ENCODE data around the gene IPP. TPM values are rescaled to one million over a fixed set of nuclear protein-coding genes. Genes with fewer than 3 reads are reported as not detected.
A peak's percentile ranks its signal among the peaks of the same experiment; 100 is the strongest.
"Not testable (repeated sequence)": the region's sequence is repeated elsewhere in the genome, so short reads cannot be mapped to it uniquely, and the experiment has no call there.

Gene IPP
- total RNA-seq, 2 experiments from 2014 or later, result 14.5 to 14.7 TPM

GRCh38 chr1:45686288-45687013, 64.0 kb downstream of the IPP start, which contains the start of gene GPBP1L1:
Gene GPBP1L1 (minus strand): TSS chr1:45686533. CDS start chr1:45659087, 27,446 bp downstream.
- peak within 1 kb of the TSS; percentile 100 for H3K27ac Mint-ChIP-seq
- peaks cover 40% of the 10 kb centered on the region for H3K36me3 Mint-ChIP-seq (ENCODE audit: low read depth)
- no peaks in the 10 kb centered on the region for H3K27me3 Mint-ChIP-seq
- peak within 1 kb of the TSS; percentile 100 for H3K4me3 Mint-ChIP-seq
- no peaks in the 10 kb centered on the region for H3K9me3 Mint-ChIP-seq
- DNase-seq, result peak; percentile 98
- H3K4me1 Mint-ChIP-seq, result peaks cover 55% of the 10 kb centered on the region
- ChIA-PET POLR2A (interaction anchor here (0.5 to 2.8 kb wide), 43 partner anchors 9 to 965 kb away, joined by 3 to 43 read pairs (median 4); partner anchors contain the start of genes AKR1A1, CCDC163, EIF2B3 and IPP), CTCF (interaction anchor here (0.6 to 1.4 kb wide), 10 partner anchors 16 to 899 kb away, joined by 3 to 5 read pairs (median 3); no protein-coding TSS in a partner anchor)

- Mint-ChIP-seq H3K36me3 (ENCODE audit: low read depth) (peaks cover 39% of the 10 kb centered on the region), H3K9me3 (no peaks in the 10 kb centered on the region), H3K4me3 (peak overlapping the region; percentile 100), H3K27ac (peak overlapping the region; percentile 100), H3K27me3 (no peaks in the 10 kb centered on the region), H3K4me1 (peaks cover 56% of the 10 kb centered on the region)
- ChIA-PET CTCF (interaction anchor here (0.6 to 1.4 kb wide), 11 partner anchors 16 to 384 kb away, joined by 3 to 5 read pairs (median 3); partner anchors contain the start of gene IPP), POLR2A (interaction anchor here (0.5 to 2.8 kb wide), 37 partner anchors 8 to 964 kb away, joined by 3 to 43 read pairs (median 4); partner anchors contain the start of genes AKR1A1, CCDC163, EIF2B3 and IPP)
- peak; percentile 63 for DNase-seq
Measured at GRCh38 chr1:45686015-45686287, 64.5 kb downstream of the IPP start.

GRCh38 chr1:45685308-45686014, 65.0 kb downstream of the IPP start:
- Mint-ChIP-seq H3K27me3 (no peaks in the 10 kb centered on the region), H3K36me3 (ENCODE audit: low read depth) (peaks cover 38% of the 10 kb centered on the region), H3K4me3 (peak overlapping the region; percentile 100), H3K4me1 (peaks cover 57% of the 10 kb centered on the region), H3K9me3 (no peaks in the 10 kb centered on the region), H3K27ac (peak overlapping the region; percentile 100)
- DNase-seq, result no peak
- CTCF ChIA-PET, result interaction anchor here (0.7 to 1.4 kb wide), 9 partner anchors 15 to 383 kb away, joined by 3 to 5 read pairs (median 3); partner anchors contain the start of gene IPP
- POLR2A ChIA-PET, result interaction anchor here (0.7 to 2.8 kb wide), 34 partner anchors 8 to 964 kb away, joined by 3 to 43 read pairs (median 4); partner anchors contain the start of genes AKR1A1, CCDC163, EIF2B3 and IPP

DNA sequence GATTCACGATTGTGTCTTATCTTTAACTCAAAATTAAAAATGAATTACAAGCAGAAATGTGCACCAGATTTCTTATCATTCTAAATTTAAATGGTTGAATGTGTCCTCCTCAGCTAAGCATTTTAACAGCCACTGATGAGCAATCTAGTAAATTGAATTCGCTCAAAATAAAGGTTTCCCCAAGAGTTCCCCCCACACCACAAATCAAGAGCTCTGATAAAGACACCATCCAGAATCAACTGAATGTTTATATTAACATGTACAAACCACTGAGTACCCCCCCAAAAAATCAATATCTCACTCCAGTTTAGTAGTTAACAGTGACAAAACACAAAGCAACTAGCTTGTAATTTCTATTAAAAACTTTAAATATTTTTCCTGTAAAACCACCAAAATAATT, 66.1 kb downstream of the IPP start:
- ChIA-PET CTCF (no interaction called here), POLR2A (interaction anchor here (0.9 to 2.8 kb wide), 4 partner anchors 11 to 163 kb away, joined by 4 to 14 read pairs (median 5); partner anchors contain the start of genes IPP and PRDX1)
- no peak overlapping the region for H3K27ac Mint-ChIP-seq
- peaks cover 50% of the 10 kb centered on the region for H3K4me1 Mint-ChIP-seq
- no peak for DNase-seq
- peak overlapping the region; percentile 37 for H3K4me3 Mint-ChIP-seq
- peaks cover 32% of the 10 kb centered on the region for H3K36me3 Mint-ChIP-seq (ENCODE audit: low read depth)
- H3K27me3 Mint-ChIP-seq, result no peaks in the 10 kb centered on the region
- H3K9me3 Mint-ChIP-seq, result no peaks in the 10 kb centered on the region

- Mint-ChIP-seq H3K4me3 (no peak overlapping the region), H3K9me3 (no peaks in the 10 kb centered on the region), H3K36me3 (ENCODE audit: low read depth) (peaks cover 28% of the 10 kb centered on the region), H3K27ac (no peak overlapping the region), H3K4me1 (peaks cover 44% of the 10 kb centered on the region), H3K27me3 (no peaks in the 10 kb centered on the region)
- ChIA-PET CTCF (no interaction called here), POLR2A (interaction anchor here (1.5 to 1.8 kb wide), 2 partner anchors 99 to 161 kb away, joined by 4 to 6 read pairs; partner anchors contain the start of genes NASP and PRDX1)
- no peak for DNase-seq
Measured at GRCh38 chr1:45682942-45683341, 67.5 kb downstream of the IPP start.

DNA sequence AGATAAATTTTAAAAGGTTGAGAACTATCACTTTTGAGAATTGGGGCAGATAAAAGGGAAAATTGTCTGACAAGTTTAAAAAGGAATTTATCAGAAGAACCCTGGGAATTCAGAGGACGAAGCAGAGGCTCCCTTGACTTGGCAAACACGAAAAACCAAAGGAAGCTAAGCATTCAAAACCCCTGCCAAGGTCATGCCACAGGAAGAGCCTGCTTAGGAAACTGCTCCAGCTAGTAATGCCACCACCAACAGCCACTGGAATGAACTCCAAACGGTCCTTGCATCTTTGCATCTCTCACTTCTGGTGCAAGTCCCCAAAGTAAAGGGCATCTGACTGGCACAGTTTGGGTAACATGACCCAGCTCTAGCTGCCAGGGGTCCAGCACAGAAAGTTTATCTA, 71.3 kb downstream of the IPP start:
- ChIA-PET POLR2A (interaction anchor here (0.6 kb wide), 1 partner anchor 17 kb away, joined by 3 read pairs; no protein-coding TSS in a partner anchor), CTCF (no interaction called here)
- no peaks in the 10 kb centered on the region for H3K27me3 Mint-ChIP-seq
- H3K27ac Mint-ChIP-seq, result no peak overlapping the region
- H3K9me3 Mint-ChIP-seq, result no peaks in the 10 kb centered on the region
- DNase-seq, result no peak
- H3K4me1 Mint-ChIP-seq, result peaks cover 34% of the 10 kb centered on the region
- H3K36me3 Mint-ChIP-seq (ENCODE audit: low read depth), result peaks cover 18% of the 10 kb centered on the region
- H3K4me3 Mint-ChIP-seq, result no peak overlapping the region

- Mint-ChIP-seq H3K9me3 (no peaks in the 10 kb centered on the region), H3K4me3 (no peak overlapping the region), H3K27ac (no peak overlapping the region), H3K36me3 (ENCODE audit: low read depth) (peaks cover 19% of the 10 kb centered on the region), H3K4me1 (peaks cover 34% of the 10 kb centered on the region), H3K27me3 (no peaks in the 10 kb centered on the region)
- ChIA-PET POLR2A (interaction anchor here (2.3 kb wide), 1 partner anchor 8 kb away, joined by 10 read pairs; the partner anchor contains the start of gene GPBP1L1), CTCF (no interaction called here)
- no peak for DNase-seq
Measured at GRCh38 chr1:45678489-45678888, 72.0 kb downstream of the IPP start.

GRCh38 chr1:45677751-45678245, 72.7 kb downstream of the IPP start:
- ChIA-PET POLR2A (interaction anchor here (2.3 kb wide), 1 partner anchor 9 kb away, joined by 10 read pairs; the partner anchor contains the start of gene GPBP1L1), CTCF (no interaction called here)
- Mint-ChIP-seq H3K27me3 (no peaks in the 10 kb centered on the region), H3K27ac (no peak overlapping the region), H3K4me1 (peaks cover 36% of the 10 kb centered on the region), H3K4me3 (no peak overlapping the region), H3K9me3 (no peaks in the 10 kb centered on the region), H3K36me3 (ENCODE audit: low read depth) (peaks cover 24% of the 10 kb centered on the region)
- no peak for DNase-seq

GRCh38 chr1:45676553-45676952, 73.9 kb downstream of the IPP start:
- H3K27ac Mint-ChIP-seq, H3K27me3 Mint-ChIP-seq, DNase-seq, H3K9me3 Mint-ChIP-seq, CTCF ChIA-PET, H3K4me3 Mint-ChIP-seq: not testable (repeated sequence)
- Mint-ChIP-seq H3K4me1 (peaks cover 26% of the 10 kb centered on the region), H3K36me3 (ENCODE audit: low read depth) (peaks cover 27% of the 10 kb centered on the region)
- POLR2A ChIA-PET, result interaction anchor here (0.7 to 2.3 kb wide), 3 partner anchors 10 to 286 kb away, joined by 3 to 10 read pairs (median 3); partner anchors contain the start of gene GPBP1L1

DNA sequence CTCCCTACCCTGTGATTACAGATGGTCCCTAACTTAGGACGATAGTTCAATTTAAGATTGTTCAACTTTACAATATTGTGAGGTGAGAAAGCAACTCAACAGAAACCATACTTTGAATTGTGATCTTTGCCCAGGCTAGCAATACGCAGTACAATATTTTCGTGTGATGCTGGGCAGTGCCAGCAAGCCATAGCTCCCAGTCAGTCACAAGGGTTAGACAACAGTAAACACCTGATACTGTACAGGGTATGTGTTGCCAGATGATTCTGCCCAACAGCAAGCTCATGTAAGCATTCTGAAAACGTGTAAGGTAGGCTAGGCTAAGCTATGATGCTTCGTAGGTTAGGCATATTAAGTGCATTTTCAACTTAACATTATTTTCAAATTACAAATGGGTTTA, 76.0 kb downstream of the IPP start:
- H3K4me3 Mint-ChIP-seq, result no peak overlapping the region
- H3K9me3 Mint-ChIP-seq, result no peaks in the 10 kb centered on the region
- no peaks in the 10 kb centered on the region for H3K27me3 Mint-ChIP-seq
- DNase-seq, result no peak
- H3K4me1 Mint-ChIP-seq, result peaks cover 17% of the 10 kb centered on the region
- H3K36me3 Mint-ChIP-seq (ENCODE audit: low read depth), result peaks cover 30% of the 10 kb centered on the region
- POLR2A ChIA-PET, result interaction anchor here (2.8 kb wide), 1 partner anchor 11 kb away, joined by 14 read pairs; the partner anchor contains the start of gene GPBP1L1
- no peak overlapping the region for H3K27ac Mint-ChIP-seq
- CTCF ChIA-PET, result interaction anchor here (1.0 kb wide), 1 partner anchor 133 kb away, joined by 3 read pairs; no protein-coding TSS in a partner anchor

DNA sequence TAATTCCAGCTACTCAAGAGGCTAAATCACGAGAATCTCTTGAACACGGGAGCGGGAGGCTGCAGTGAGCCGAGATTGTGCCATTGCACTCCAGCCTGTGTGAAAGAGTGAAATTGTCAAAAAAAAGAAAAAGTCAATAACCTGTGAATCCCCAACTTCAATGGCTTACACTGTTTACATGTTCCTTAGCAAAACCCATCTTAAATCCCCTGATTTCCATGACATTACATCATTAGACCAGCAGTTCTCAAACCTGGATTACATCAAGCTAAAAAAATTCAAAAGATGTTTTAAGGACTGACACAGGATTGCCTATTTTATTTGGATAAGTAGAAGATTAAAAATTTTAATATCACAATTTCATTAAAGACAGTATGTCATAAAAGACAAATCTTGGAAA, 76.5 kb downstream of the IPP start:
- Mint-ChIP-seq H3K9me3 (no peaks in the 10 kb centered on the region), H3K27ac (no peak overlapping the region), H3K4me1 (peaks cover 13% of the 10 kb centered on the region), H3K27me3 (no peaks in the 10 kb centered on the region), H3K36me3 (ENCODE audit: low read depth) (peaks cover 30% of the 10 kb centered on the region), H3K4me3 (no peak overlapping the region)
- CTCF ChIA-PET, result interaction anchor here (1.0 kb wide), 1 partner anchor 133 kb away, joined by 3 read pairs; no protein-coding TSS in a partner anchor
- POLR2A ChIA-PET, result interaction anchor here (2.8 kb wide), 1 partner anchor 12 kb away, joined by 14 read pairs; the partner anchor contains the start of gene GPBP1L1
- no peak for DNase-seq

- H3K4me3 Mint-ChIP-seq, result no peak overlapping the region
- H3K27me3 Mint-ChIP-seq, result no peaks in the 10 kb centered on the region
- ChIA-PET POLR2A (interaction anchor here (1.8 kb wide), 1 partner anchor 16 kb away, joined by 7 read pairs; the partner anchor contains the start of gene GPBP1L1), CTCF (interaction anchor here (0.6 to 2.4 kb wide), 2 partner anchors 16 to 392 kb away, joined by 3 to 5 read pairs; partner anchors contain the start of gene GPBP1L1)
- H3K9me3 Mint-ChIP-seq, result no peaks in the 10 kb centered on the region
- peaks cover 40% of the 10 kb centered on the region for H3K36me3 Mint-ChIP-seq (ENCODE audit: low read depth)
- DNase-seq, result no peak
- H3K4me1 Mint-ChIP-seq, result peaks cover 9% of the 10 kb centered on the region
- no peak overlapping the region for H3K27ac Mint-ChIP-seq
Measured at GRCh38 chr1:45669859-45670655, 80.4 kb downstream of the IPP start.
